Measurements from ENCODE around the gene PSMA7.

- TF ChIP-seq EP300 (IDR thresholded peaks at IDR 0.05; ENCODE audit: borderline replicate concordance in 1 of 2, low read depth in 1 of 2, low read length in 1 of 2): no peak
- peak; percentile 44 for TF ChIP-seq POLR2AphosphoS5 (IDR thresholded peaks at IDR 0.05; ENCODE audit: low read depth, low read length)
- TF ChIP-seq YY1 (IDR thresholded peaks at IDR 0.05; ENCODE audit: low read depth): no peak
- TF ChIP-seq TEAD4 (IDR thresholded peaks at IDR 0.05; ENCODE audit: borderline replicate concordance, insufficient read depth): no peak
- no peak for TF ChIP-seq CHD2 (IDR thresholded peaks at IDR 0.05; ENCODE audit: low read length, partially characterized antibody)
- TF ChIP-seq CTCF (IDR thresholded peaks at IDR 0.05): no peak
- TF ChIP-seq SMC3 (IDR thresholded peaks at IDR 0.05; ENCODE audit: low read depth, low read length): no peak
- no peak for TF ChIP-seq ZBTB33 (IDR thresholded peaks at IDR 0.05; ENCODE audit: borderline replicate concordance, low read depth)
- TF ChIP-seq GATA2 (CRISPR knock-in tag; IDR thresholded peaks at IDR 0.05): no peak
- no peak for TF ChIP-seq SIN3A (IDR thresholded peaks at IDR 0.05; ENCODE audit: borderline replicate concordance, low read depth, low read length)
- TF ChIP-seq TCF12 (IDR thresholded peaks at IDR 0.05): no peak
- no peak for TF ChIP-seq REST (IDR thresholded peaks at IDR 0.05; ENCODE audit: low read depth, low read length)
- TF ChIP-seq NFIC (IDR thresholded peaks at IDR 0.05; ENCODE audit: borderline replicate concordance): no peak
- TF ChIP-seq IRF3 (IDR thresholded peaks at IDR 0.05; ENCODE audit: low read depth, low read length): no peak
Measured at GRCh38 chr20:62134735-62135231, 8.4 kb downstream of the PSMA7 start.
